Mesothelial cell of epicardium (in vitro differentiated cells): ENCODE results near the gene KCTD1. TPM values are rescaled to one million over a fixed set of nuclear protein-coding genes. Genes with fewer than 3 reads are reported as not detected.

ENCODE experiments used
- DNase-seq, 2 experiments: peaks; one replicate each; pipeline ENCODE4 v3.0.0; 2021; ENCODE audit warnings: low spot score in 2 of 2; ENCODE audit not compliant: unreplicated experiment in 2 of 2
- H3K27ac Mint-ChIP-seq: 2 replicates; pipeline ENCODE4 v1.8.0; 2021; ENCODE audit warnings: mixed read lengths
- H3K27me3 Mint-ChIP-seq: 2 replicates; pipeline ENCODE4 v1.8.0; 2021; ENCODE audit warnings: low read depth, mixed read lengths
- H3K36me3 Mint-ChIP-seq: 2 replicates; pipeline ENCODE4 v1.8.0; 2021; ENCODE audit warnings: mixed read lengths
- H3K4me1 Mint-ChIP-seq: 2 replicates; pipeline ENCODE4 v1.8.0; 2021; ENCODE audit warnings: mixed read lengths
- H3K4me3 Mint-ChIP-seq: 2 replicates; pipeline ENCODE4 v1.8.0; 2021; ENCODE audit warnings: mild to moderate bottlenecking, moderate library complexity, mixed read lengths
- H3K9me3 Mint-ChIP-seq: 2 replicates; pipeline ENCODE4 v1.8.0; 2021; ENCODE audit warnings: mixed read lengths
- CTCF ChIP-seq: fragments of 200-600 bp; sonication (generic); IDR thresholded peaks from one replicate; pipeline ENCODE4 v1.5.0; 2021; ENCODE audit warnings: antibody characterized with exemption; ENCODE audit not compliant: unreplicated experiment
- total RNA-seq: library from RNA; stranded (reverse); gene quantifications from 3 replicates; pipeline ENCODE4 v1.2.1, GENCODE V29; 2021

The KCTD1 gene
- total RNA-seq, 1 donor from 2014 or later = 38.5 TPM

DNA sequence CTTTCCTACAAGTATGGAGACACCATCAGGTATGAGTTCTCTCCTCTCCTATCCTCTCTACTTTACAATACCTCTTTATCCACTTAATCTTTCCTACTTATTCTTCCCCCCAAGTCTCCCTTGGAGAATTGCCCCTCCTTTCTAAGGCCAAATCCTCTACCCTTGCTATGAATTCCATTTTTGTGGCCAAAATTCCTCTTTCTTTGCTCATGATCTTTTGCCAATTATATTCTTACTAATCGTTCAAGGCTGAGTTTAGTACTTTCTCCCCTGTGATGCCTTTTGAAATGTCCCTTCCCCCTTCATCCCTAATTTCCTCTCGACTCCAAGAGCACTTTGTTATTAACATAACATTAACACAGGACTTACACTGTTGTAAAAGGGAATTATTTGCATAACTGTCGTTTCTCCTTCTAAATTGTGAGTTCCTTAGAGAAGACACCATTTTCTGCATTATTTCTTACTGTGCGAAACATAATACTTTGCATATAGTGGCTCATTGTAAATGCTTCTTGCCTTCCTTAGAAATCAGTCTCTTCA lies 133.4 kb downstream of the KCTD1 start:
- no peak overlapping the region for H3K4me3 Mint-ChIP-seq
- H3K27me3 Mint-ChIP-seq = no peaks in the 10 kb centered on the region
- no peaks in the 10 kb centered on the region for H3K36me3 Mint-ChIP-seq
- H3K27ac Mint-ChIP-seq = no peak overlapping the region
- H3K4me1 Mint-ChIP-seq = no peaks in the 10 kb centered on the region
- DNase-seq = no peak
- H3K9me3 Mint-ChIP-seq = no peaks in the 10 kb centered on the region
- no peak for TF ChIP-seq CTCF

DNA sequence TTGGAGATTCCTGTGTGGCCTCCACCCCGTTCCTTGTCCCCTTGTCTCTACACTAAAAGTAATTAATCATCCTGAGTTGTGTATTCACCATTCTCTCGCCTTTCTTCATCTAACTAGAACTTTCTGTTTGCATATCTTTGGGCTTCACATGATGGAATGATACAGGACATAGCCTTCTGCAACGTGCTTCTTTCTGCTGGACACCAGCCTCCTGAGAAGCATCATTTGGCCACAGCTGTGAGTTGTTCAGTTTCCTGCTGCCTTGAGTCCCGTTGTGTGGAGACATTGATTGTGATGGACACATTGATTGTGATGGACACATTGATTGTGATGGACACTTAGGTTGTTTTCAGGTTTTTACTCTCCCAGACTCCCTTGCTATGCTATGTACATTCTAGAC lies 139.3 kb downstream of the KCTD1 start:
- no peaks in the 10 kb centered on the region for H3K27me3 Mint-ChIP-seq
- no peaks in the 10 kb centered on the region for H3K36me3 Mint-ChIP-seq

GRCh38 chr18:26407736-26408601 lies 140.4 kb downstream of the KCTD1 start:
- no peaks in the 10 kb centered on the region for H3K27me3 Mint-ChIP-seq
- H3K27ac Mint-ChIP-seq = no peak overlapping the region
- DNase-seq = no peak
- no peaks in the 10 kb centered on the region for H3K36me3 Mint-ChIP-seq
- peaks cover 17% of the 10 kb centered on the region for H3K4me1 Mint-ChIP-seq
- TF ChIP-seq CTCF = no peak
- no peak overlapping the region for H3K4me3 Mint-ChIP-seq
- no peaks in the 10 kb centered on the region for H3K9me3 Mint-ChIP-seq

More for the DNA sequence above, 139.3 kb downstream of the KCTD1 start:
- Mint-ChIP-seq H3K4me1 (peaks cover 11% of the 10 kb centered on the region), H3K9me3 (no peaks in the 10 kb centered on the region), H3K27ac (no peak overlapping the region), H3K4me3 (no peak overlapping the region)
- no peak for DNase-seq
- TF ChIP-seq CTCF = no peak

DNA sequence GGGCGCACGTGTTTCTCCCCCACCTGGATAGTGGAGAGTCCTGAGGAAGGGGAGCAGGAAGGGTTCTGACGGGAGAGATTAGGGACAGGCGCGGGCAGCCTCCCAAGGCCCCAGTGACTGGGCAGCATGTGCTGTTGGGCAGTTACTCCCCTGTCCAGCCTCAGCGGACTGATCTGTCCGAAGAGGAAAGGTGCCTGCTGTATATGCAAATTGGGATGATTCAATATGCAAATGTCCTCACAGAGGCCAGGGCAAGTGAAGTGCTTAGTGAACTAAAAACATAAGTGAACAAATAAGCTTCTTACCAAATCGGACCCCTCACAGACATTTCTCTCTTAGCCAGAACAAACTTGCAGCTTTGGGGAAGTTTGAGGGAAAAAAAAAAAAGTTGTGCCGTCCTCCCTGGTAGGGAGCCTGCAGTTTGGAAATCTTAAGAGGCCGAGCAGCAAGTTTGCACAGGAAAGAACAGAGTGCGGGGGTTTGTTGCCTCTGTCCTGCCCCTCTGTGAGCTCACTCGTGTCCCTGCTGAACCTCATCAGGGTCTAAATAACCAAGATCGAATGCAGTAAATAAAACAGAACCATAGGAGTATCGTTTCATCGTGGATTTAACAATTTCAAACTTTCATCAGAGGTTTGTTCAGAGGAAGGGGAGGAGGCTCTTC lies 141.4 kb downstream of the KCTD1 start:
- H3K4me3 Mint-ChIP-seq = no peak overlapping the region
- no peaks in the 10 kb centered on the region for H3K27me3 Mint-ChIP-seq
- H3K4me1 Mint-ChIP-seq = peaks cover 17% of the 10 kb centered on the region
- no peaks in the 10 kb centered on the region for H3K9me3 Mint-ChIP-seq
- DNase-seq = no peak
- H3K27ac Mint-ChIP-seq = no peak overlapping the region
- no peaks in the 10 kb centered on the region for H3K36me3 Mint-ChIP-seq
- TF ChIP-seq CTCF = no peak

DNA sequence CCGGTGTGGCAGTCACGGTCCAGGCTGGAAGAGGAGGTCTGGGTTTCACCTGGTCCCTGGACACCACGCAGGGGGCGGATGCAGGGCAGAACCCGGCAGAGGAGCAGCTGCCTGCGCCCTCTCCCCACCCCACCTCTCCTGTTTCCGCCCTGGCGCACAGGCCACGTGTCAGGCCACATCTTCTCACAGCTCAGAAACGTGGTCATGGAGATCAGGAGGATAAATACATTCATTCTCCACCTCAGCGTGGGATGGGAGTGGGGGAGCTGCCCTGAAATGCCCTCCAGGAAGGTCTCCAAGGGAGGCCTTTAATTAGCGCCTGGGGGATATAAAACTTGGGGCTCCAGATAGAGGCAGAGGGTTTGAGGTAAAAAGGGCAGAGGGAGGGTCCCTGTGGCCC lies 142.0 kb downstream of the KCTD1 start:
- no peak overlapping the region for H3K4me3 Mint-ChIP-seq
- H3K4me1 Mint-ChIP-seq = peaks cover 17% of the 10 kb centered on the region
- no peaks in the 10 kb centered on the region for H3K27me3 Mint-ChIP-seq
- H3K9me3 Mint-ChIP-seq = no peaks in the 10 kb centered on the region
- no peaks in the 10 kb centered on the region for H3K36me3 Mint-ChIP-seq
- TF ChIP-seq CTCF = no peak
- DNase-seq = no peak
- no peak overlapping the region for H3K27ac Mint-ChIP-seq
